NCI-H1092 treated with DMSO at 0.1 percent for 48 hours (cell line): ENCODE results near the gene HEXIM1.
"Not testable (repeated sequence)": the region's sequence is repeated elsewhere in the genome, so short reads cannot be mapped to it uniquely, and the experiment has no call there.

Source experiments
- DNase-seq: peaks from one replicate; lab custom pipeline; 2025; lab: John Stamatoyannopoulos, UW

The HEXIM1 gene

DNA sequence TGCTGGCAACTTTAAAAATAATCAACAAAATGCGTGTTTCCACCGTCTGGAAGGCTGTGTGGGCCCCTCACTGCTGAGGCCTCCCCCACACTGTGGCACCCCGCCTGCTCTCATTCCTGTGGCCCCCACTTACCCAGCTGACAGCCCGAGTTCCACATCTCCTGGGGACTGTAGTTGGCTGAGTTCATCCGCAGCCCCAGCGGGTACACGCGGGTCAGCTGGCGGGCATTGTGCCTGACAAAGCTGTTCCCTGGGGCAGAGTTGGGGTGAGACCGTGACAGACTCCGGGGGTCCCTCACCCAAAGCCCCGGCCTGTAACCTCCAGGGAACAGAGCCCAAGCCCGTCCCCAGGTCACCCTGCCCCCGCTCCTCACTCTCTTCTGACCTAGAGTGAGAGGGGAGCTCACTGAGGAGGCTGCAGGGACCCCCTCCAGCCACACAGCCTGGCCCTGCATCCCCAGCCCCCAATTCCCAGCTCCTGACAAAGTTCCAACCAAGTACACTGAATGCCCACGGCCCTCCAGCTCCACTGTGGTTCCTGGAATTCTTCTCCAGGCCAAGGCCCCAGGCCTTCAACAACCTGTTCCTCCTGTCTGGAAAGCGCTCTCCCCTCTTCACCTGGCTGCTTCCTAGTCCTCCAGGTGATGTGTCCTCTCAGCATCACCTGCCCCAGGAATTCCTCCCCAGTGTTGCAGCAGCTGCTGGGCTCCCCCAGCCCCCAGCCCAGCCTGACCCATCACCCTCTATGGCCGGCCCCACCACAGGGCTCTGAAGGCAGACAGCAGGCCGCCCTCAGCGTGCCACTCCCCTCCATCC lies 34.0 kb upstream of the HEXIM1 start:
- DNase-seq: no peak

DNA sequence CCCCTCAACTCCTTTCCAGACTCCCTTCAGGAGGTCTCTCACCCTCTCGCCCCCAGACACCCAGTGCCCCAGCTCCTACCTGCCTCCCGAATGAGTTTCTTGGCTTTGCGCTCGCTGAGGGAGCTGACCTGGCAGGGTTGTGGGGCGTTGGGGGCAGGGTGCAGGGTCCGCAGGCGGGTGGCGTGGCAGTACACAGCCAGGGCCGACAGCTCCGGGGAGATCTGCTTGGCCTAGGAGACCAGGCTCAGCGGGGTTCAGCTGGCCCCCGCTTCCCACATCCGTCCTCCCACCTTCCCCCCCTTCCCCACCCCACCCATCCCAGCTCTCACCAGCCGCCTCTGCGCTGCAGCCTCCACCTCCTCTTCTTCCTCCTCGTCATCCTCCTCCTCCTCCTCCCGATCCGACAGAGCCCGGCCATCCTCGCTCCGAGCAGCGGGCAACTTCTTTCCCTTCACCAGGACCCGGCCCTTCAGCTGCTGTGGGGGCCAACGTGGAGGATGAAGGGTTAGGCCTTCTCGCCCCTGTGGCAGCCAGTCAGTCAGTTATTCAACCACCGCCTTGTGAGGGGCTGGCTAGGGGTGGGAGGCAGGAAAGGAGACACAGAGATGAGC lies 33.2 kb upstream of the HEXIM1 start:
- no peak for DNase-seq

DNA sequence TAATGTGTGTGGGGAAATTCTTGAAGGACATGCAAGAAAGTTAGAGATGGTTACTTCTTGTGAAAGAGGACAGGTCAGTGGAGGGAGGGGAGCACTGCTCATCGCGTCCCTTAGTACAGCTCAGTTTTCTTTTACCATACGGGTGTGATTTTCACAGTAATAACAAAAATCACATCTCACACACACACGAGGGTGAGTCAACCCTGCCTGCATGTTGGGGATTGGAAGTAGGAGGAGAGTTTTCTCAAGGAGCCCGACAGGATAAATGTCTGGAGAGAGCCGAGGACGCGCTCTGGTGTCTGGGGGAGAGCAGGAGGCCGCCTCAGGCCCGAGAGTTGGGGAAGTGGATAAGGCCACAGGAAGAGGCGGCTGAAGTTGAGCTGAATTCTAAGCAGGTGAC lies 32.4 kb upstream of the HEXIM1 start:
- DNase-seq: no peak

DNA sequence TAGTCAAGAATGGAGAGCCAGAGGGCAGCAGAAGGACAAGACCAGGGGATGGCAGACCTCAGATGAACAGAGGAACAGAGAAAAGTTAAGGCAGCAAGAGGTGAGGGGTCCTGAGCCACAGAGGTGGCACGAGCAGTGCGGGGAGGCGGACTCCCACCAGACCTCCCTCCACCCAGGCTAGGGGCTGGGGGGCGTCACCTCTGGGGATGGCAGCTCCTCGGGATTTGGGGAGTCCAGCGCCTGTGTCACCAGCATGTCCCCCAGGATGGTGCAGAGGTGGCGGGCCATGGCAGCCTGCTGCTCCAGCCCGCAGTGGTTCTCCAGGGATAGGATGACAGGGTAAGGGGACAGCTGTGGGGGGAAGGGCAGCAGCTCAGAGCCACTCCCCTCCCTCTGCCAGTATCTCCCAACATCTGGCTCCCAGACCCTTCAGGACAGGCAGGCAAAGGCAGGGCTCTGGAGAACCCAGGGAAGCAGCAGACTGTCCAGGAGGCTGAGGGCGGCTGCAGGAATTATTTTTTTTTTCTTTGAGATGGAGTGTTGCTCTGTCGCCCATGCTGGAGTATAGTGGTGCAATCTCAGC lies 31.8 kb upstream of the HEXIM1 start:
- DNase-seq: no peak

DNA sequence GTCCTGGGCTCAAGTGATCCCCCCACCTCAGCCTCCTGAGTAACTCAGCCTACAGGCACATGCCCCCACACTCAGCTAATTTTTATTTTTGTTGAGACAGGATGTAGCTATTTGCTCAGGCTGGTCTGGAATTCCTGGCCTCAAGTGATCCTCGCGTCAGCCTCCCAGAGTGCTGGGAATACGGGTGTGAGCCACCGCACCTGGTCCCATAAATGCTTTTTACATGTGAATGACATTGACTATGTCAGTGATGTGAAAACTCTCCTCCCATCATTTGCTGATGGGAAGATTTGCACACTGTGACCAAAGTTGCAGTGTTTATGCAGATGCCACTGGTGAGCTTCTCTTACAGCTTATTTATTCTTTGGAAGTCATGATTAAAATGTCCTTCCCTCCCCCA lies 30.9 kb upstream of the HEXIM1 start:
- DNase-seq: no peak

DNA sequence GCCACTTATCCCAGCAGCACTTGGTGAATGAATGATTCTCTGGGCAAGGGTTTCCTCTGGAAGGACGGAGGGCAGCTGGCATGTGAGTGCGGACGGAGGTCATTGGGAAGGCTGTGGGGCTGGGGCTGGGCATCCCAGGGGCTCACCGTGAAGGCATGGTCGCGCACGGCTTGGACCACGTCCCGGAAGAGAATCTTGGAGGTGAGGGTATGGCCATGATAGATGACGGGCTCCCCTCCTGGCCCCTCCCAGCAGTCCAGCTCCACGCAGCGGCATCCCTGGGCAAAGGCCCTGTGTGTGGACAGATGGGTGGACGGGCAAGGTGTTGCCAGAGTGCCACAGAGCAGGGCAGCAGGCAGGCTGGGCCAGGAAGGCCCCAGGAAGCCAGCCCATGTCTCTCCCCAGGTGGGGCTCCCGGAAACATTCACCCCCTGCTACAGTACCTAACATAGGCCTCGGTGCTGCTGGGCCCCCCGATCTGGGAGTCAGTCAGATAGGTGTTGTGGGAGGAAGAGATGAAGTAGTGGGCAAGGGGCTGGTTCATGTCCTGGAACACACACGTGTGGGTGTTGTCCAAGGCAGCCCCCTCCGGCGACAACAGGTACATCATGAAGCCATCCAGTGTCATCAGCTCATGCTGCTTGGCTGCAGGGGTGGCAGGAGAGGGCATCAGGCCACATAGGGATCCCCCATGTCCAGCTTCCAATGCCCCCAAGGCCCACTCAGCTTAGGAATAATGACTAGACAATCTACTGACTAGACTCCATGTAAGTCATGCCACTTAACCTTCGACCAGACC lies 30.2 kb upstream of the HEXIM1 start:
- no peak for DNase-seq

DNA sequence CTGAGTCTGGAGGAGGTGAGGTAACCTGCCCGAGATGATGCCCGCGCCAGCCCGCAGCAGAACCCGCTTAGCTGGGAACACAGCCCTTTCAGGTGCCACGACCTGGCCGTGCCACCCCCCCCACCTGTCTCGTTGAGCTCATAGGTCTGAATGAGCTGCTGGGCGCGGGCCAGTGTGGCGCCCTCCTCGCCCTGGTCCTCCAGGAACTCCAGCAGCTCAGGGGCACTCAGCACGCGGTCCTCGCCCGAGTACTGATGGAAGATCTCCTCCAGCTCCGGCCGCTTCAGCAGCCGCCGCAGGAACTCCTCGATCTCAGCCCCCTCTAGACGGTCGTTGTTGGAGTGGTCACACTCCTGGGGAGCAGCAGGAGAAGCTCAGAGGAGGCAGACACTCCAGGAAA lies 29.6 kb upstream of the HEXIM1 start:
- DNase-seq: no peak

DNA sequence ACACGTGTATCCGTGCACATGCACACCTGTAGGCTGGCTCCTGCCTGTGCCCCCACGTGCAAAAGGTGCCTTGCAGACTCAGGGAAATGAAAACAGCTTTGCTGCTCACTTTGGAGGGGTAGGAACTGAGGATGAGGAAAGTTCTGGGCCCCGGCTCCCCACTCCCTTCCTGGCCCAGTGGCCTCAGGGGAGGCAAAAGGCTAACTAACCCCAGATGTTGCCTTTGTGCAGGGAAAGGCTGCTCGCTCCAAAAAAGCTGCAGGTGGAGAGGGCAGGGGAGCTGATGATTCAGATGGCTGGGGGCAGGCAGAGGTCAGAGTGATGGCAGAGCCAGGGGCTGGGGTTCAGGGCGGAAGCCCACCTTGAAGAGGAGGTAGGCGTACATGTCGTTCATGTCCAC lies 28.3 kb upstream of the HEXIM1 start:
- DNase-seq: no peak

DNA sequence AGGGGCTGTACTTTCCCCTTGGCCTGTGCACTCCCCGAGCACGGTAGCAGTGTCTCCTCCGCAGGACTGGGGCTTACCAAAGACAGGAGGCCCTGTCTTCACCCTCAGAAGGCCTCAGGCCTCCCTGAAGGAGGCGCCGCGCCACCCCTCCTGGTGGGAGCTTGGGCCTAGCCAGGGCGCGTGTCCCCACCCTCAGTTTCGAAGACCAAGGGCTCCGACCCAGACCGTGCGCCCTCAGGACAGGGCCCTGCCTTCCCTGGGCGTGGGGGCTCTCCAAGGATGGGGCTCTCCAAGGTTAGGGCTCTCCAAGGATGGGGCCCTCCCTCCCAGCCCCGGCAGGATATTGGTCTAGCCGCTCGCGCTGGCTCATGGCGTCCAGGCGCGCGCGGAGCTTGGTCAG lies 27.7 kb upstream of the HEXIM1 start:
- DNase-seq: no peak

DNA sequence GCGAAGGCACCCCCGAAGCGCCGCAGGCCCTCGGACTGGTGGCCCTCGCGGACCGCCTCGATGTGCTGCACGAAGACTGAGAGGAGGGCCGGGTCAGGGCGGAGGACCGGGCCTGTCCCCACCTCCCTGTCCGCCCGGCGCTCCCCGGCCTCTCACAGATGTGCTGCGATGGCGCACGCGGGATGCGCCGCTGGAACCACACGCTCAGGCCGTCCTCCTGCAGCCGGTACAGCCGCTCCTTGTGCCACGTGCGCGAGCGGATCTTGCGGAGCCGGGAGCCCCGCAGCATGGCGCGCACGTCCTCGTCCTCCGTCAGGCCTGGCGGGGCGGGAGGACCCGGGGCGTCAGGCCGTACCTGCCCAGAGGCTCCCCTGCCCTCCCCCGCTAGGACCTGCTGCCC lies 27.2 kb upstream of the HEXIM1 start:
- DNase-seq: no peak

DNA sequence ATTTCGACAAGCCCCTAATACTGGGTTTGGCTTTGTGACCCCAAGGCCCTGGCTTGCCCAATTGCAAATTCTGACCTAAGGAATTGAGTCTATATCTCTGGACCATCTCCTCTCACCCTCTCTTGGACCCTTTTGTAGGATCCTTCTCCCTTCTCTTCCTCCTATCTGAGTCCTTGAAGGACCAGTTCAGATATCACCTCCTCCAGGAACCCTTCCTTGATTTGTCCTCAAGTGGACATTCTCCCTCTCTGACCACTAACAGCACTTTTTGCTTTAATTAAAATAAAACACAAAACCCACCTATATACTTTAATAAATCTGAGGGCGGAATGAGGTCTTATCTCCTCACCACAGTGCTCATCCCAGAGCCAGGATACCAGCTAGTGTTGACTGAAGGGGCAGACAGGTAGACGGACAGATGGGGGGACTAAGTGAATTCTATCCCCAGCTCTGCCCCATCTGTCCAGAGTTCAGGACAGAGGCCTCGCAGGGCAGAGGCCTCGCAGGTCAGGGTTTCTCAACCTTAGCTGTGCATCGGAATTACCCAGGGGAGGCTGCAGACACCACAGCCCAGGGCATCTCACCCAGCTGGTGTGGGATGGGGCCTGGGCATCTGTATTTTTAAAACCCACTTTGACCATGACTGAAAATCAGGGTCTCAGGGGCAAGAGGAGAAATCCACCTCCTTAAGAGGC lies 25.1 kb upstream of the HEXIM1 start:
- DNase-seq: no peak

DNA sequence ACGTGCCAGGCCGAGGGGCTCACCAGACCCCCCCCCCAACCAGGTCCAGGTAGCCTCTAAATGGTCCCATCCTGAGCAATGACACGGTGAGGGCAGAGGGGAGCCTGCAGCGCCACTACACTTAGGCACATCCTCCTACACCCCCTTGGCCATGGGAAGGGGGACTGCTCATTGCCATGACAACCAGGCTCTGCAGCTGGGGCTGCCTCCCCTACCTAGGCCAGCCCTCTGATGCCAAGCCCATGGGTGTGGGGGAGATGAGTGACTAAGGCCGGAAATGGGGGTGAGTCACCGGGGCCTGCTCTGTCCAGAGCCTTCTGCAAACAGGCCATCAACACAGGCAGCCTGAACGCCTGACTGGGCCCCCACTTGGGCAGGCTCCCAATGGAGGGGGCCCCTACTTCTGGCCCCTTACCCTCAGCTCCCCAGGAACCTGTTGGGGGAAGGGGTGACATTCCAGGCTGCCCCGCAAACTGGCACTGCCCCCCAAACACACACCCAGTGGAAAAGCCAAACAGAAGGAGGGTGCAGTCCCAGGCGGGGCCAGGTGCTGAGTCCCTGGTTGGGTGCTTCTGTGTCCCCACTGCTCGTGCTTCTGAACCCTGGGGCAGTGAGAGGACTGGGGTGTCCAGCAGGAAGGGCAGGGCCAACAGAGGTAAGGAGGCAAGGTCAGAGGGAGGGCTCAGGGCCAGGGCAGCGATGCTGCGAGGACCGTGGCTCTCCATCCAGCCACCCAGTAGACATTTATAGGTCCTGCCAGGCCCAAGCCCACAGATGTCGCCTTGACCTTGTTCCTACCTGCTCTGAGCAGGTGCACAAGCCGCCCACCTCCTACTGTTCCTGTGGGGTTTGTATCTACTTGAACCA lies 24.1 kb upstream of the HEXIM1 start:
- no peak for DNase-seq

DNA sequence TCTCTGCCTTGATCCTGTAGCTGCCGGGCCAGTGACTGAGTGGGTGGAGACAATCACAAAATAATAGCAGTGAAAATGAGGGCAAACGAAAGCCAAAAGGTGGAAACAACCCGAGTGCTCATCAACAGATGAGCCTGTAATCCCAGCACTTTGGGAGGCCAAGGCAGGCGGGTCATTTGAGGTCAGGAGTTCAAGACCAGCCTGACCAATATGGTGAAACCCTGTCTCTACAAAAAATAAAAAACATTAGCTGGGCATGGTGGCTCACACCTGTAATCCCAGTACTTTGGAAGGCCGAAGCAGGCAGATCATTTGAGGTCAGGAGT lies 23.5 kb upstream of the HEXIM1 start:
- DNase-seq: not testable (repeated sequence)

DNA sequence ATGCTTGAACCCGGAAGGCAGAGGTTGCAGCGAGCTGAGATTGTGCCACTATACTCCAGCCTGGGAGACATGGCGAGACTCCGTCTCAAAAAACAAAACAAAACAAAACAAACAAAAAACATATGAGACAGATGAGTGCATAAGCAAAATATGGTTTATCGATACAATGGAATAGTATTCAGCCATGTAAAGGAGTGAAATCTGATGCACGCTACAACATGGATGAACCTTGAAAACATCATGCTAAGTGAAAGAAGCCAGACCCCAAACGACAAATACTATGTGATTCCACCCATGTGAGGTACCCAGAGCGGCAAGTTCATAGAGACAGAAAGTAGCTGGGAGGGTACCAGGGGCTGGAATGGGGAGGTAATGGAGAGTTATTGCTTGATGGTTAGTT lies 22.8 kb upstream of the HEXIM1 start:
- DNase-seq: no peak

DNA sequence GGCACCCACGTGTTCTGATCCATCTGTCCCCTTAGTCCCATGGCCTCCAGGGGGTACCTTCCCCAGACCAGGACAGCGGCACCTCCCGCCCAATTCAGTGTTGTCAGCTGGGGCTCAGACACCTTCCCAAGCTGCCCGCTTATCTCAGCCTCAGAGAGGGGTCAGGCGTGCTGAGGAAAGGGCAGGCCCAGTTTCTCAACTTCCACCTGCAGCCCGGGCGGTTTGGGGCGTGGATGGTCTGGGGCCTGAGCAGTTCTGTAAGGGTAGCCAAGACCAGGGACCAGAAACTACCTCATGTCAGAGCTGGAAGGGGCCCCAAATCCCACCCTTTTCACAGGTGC lies 21.1 kb upstream of the HEXIM1 start:
- no peak for DNase-seq

DNA sequence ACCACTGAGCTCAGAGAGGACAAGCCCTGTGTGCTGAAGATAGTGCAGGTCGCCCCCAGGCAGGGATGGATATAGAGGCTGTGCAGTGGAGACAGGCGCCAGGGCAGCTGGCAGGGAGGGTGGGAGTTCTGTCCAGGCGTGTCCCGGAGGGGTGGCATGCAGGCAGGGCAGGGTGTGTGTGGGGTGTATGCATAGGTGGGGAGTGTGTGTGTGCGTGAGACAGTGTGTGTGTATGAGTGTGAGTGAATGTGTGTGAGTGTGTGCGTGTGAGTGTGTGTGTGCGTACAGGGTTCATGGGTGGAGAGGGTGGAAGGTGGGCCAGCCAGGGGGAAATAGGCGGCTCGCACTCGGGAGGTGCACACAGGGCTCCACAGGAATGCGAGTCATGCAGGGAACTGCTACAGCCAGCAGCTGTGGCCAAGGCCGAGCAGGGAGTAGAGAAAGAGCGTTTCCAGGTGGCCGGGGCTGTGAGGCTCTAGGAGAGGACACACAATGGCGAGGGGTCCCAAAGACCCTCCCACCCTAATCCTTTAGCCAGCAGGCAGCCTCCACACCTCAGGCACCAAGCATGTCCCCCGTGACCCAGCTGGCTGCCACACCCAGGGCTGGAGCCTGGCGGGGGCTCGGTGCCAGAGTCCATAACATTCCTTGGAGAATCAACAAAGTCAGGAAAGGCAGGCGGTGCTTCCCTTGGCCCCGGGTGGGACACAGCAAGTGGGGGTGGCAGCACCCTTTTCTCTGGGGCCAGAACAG lies 20.6 kb upstream of the HEXIM1 start:
- no peak for DNase-seq

DNA sequence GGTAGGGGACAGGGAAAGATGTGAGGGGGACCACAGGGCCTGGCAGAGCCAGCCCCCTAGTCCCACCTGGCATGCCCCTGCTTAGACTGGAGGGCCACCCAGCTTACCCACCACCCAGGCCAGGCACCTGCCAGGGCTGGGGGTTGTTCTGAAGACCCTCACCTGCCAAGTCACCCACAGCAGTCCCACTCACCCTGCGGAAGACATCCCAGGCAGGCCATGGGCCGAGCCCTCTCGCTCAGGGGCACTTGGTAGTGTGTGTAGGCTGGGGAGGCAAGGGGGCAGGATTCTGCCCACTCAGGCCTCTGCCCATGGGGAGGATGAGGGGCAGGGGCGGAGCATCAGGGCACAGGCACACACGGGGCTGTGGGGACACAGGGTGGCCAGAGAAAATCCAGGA lies 19.9 kb upstream of the HEXIM1 start:
- DNase-seq: no peak

DNA sequence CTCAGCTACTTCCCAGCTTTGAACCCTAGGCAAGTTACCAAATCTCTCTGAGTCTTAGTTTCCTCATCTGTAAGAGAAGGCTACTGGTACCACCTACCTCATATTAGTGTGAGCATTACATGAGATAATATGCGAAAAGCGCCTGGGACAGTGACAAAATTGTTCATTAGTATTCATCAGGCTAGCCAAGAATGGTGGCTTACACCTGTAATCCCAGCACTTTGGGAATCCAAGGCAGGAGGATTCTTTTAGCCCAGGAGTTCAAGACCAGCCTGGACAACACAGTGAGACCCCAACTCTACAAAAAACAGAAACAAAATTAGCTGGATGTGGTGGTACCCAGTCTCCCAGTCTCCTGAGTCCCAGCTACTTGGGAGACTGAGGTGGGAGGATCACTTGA lies 19.3 kb upstream of the HEXIM1 start:
- DNase-seq: no peak

DNA sequence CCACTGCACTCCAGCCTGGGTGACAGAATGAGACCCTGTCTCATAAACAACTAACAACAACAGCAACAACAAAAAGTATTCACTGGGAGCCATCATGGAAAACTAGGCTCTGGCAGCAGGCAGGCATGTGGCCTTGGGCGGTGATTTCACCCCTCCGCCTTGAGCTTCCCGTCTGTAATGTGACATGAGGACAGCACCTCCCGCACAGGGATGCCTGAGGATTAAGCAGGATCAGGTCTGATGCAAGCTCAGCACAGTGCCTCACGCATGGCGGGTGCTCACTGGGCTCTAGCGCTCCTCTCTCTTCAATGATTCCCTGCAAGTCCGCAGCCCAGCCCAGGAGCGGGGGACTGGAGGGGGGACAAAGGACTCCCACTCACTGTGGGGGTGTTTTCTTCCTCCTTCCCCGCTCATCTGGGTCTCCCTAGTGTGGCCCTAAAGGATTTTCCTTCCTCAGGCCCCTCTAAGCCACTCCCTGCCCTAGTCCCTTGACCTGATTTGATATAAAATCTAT lies 18.8 kb upstream of the HEXIM1 start:
- DNase-seq: no peak

DNA sequence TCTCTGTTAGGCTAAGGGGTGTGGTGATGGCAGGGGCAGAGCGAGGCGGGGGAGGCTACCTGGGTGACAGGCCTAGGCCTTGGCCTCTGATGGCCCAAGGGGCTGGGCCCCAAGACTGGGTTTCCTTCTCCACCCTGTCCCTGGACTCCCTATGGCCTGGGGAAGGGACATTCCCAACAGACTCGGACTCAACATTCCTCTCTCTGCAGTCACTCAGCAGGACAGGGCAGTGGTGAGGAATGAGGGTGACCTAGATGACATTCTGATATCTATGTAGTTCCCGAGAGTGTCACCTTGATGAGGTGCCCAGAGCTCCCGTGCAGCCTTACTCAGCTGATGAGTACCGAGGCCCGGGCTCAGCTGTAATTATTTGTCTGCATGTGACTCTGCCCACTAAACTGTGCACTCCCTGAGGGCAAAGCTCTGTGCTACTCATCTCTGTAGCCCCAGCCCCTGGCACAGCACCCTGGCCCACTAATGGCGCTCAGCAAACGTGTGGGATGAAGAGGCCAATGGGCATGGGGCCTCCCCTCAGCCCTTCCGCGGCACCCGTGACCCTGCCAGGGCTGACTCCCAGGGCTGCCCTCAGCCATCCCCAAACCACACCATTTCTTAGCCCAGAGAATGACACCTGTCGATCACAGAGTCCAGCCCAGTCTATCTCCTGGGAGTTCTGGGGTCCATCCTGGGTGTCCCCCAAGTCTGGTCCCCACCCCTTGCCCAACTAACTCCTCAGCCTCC lies 18.2 kb upstream of the HEXIM1 start:
- no peak for DNase-seq
